Upper lobe of right lung (tissue), 1 donor: ENCODE data around the gene PTPRS. TPM values are rescaled to one million over a fixed set of nuclear protein-coding genes. Genes with fewer than 3 reads are reported as not detected.

Experiments used
- ATAC-seq: fragments of 200-7000 bp; cut with Tn5 transposase; one replicate; pipeline ENCODE4 v1.9.1; 2020; ENCODE audit warnings: mild to moderate bottlenecking, moderate library complexity
- DNase-seq: peaks from one replicate; pipeline ENCODE4 v3.0.0-alpha.2; 2020
- H3K27ac ChIP-seq: fragments of 200-600 bp; one replicate; pipeline ENCODE4 v1.8.0; 2022
- H3K27me3 ChIP-seq: fragments of 200-600 bp; one replicate; pipeline ENCODE4 v1.8.0; 2022; ENCODE audit warnings: mild to moderate bottlenecking
- H3K36me3 ChIP-seq: fragments of 200-600 bp; one replicate; pipeline ENCODE4 v1.8.0; 2022
- H3K4me1 ChIP-seq: fragments of 200-600 bp; one replicate; pipeline ENCODE4 v1.8.0; 2022
- H3K4me3 ChIP-seq: fragments of 200-600 bp; one replicate; pipeline ENCODE4 v1.8.0; 2022; ENCODE audit warnings: mild to moderate bottlenecking
- H3K9me3 ChIP-seq: fragments of 200-600 bp; one replicate; pipeline ENCODE4 v1.8.0; 2022
- CTCF ChIP-seq: fragments of 200-600 bp; IDR thresholded peaks from one replicate; pipeline ENCODE4 v1.8.0; 2022; ENCODE audit warnings: antibody characterized with exemption
- intact Hi-C: fragments of 100-400 bp; cut with DNase I; formaldehyde crosslinking; loops from one replicate; pipeline ENCODE4 v1.11.0; 2022
- total RNA-seq: library from RNA; stranded (reverse); fragmentation: NEBNext Ultra II Directional; extraction: Animal tissue kit (Norgen Biotek cat#: 25700); gene quantifications from one replicate; pipeline ENCODE4 v1.2.1, GENCODE V29; 2021
- donor health status: DM: no; HTN: yes; CAD: no; lungs with severe emphysema.

PTPRS gene
- total RNA-seq, 1 donor from 2014 or later, result 131 TPM

DNA sequence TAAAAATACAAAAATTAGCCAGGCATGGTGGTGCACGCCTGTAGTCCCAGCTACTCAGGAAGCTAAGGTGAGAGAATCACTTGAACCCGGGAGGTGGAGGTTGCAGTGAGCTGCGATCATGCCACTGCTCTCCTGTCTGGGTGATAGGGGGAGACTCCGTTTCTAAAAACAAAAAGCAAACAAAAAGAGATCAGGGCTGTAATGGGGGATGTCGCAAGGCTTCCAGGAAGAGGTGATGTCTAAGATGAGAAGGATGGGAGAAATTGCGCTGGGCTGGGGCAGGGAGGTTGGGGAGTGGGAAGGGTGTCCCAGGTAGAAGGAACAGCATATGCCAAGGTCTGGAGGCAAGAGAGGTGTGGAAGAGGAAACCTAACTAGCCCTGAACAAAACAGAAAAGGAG, 36.1 kb downstream of the PTPRS start:
- no peaks in the 10 kb centered on the region for H3K27me3 ChIP-seq
- H3K4me3 ChIP-seq, result no peak overlapping the region
- no peaks in the 10 kb centered on the region for H3K4me1 ChIP-seq
- no peak overlapping the region for H3K27ac ChIP-seq
- no peaks in the 10 kb centered on the region for H3K9me3 ChIP-seq
- no peaks in the 10 kb centered on the region for H3K36me3 ChIP-seq
- no peak for DNase-seq
- ATAC-seq, result no peak
- intact Hi-C loops, result no loop called here
- TF ChIP-seq CTCF, result no peak

DNA sequence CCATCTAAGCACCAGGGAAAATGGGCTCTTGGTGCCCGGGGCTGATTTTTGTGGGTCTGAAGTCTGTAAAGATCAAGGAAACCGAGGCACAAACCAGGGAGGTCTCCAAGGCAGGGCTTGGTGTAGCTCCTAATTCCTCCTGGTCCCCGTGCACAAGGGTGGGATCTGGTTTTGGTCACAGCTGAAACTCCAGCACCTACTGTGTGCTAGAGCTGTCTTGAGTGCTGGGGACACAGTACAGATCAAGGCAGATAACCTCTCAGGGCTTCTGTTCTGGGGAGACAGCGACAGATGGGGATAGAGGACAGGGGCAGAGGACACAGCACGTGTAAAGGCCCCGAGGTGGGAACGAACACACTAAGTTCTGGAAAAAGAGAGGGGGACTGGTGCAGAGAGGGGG, 37.4 kb downstream of the PTPRS start:
- Histone ChIP-seq H3K36me3 (no peaks in the 10 kb centered on the region), H3K27me3 (no peaks in the 10 kb centered on the region), H3K9me3 (no peaks in the 10 kb centered on the region), H3K27ac (no peak overlapping the region), H3K4me3 (no peak overlapping the region), H3K4me1 (no peaks in the 10 kb centered on the region)
- intact Hi-C loops, result no loop called here
- ATAC-seq (no peak), DNase-seq (no peak)
- no peak for TF ChIP-seq CTCF

- H3K27ac ChIP-seq, result no peak overlapping the region
- no peaks in the 10 kb centered on the region for H3K4me1 ChIP-seq
- H3K9me3 ChIP-seq, result no peaks in the 10 kb centered on the region
- H3K36me3 ChIP-seq, result no peaks in the 10 kb centered on the region
- intact Hi-C loops, result no loop called here
- no peak overlapping the region for H3K4me3 ChIP-seq
- ATAC-seq (no peak), DNase-seq (no peak)
- no peak for TF ChIP-seq CTCF
- no peaks in the 10 kb centered on the region for H3K27me3 ChIP-seq
These were observed 38.2 kb downstream of the PTPRS start for GRCh38 chr19:5302396-5302795.

DNA sequence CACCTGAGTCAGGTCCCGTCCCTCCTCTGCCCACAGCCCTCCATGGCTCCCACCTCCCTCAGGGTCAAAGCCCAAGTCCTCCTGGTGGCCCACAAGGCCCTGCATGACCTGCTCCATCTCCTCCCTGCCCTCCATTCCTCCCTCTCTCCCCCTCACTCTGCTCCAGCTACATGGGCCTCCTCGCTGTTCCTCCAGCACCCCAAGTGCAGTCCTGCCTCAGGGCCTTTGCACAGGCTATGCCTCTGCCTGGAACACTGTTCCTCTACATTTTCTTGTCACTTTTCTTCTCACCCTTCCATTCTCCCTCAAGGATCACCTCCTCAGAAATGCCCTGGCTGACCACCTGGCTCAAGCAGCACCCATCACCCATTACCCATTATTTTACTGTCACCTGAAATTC, 41.5 kb downstream of the PTPRS start:
- no peak for TF ChIP-seq CTCF
- Histone ChIP-seq H3K4me3 (no peak overlapping the region), H3K27me3 (no peaks in the 10 kb centered on the region), H3K4me1 (no peaks in the 10 kb centered on the region), H3K36me3 (no peaks in the 10 kb centered on the region), H3K27ac (no peak overlapping the region), H3K9me3 (no peaks in the 10 kb centered on the region)
- intact Hi-C loops, result no loop called here
- no peak for ATAC-seq
- no peak for DNase-seq

- TF ChIP-seq CTCF, result no peak
- DNase-seq (peak; percentile 92), ATAC-seq (peak; percentile 87)
- Histone ChIP-seq H3K36me3 (no peaks in the 10 kb centered on the region), H3K27ac (no peak overlapping the region), H3K27me3 (no peaks in the 10 kb centered on the region), H3K4me1 (no peaks in the 10 kb centered on the region), H3K9me3 (no peaks in the 10 kb centered on the region), H3K4me3 (no peak overlapping the region)
- intact Hi-C loops, result no loop called here
These were observed 42.1 kb downstream of the PTPRS start for GRCh38 chr19:5298471-5298901.

DNA sequence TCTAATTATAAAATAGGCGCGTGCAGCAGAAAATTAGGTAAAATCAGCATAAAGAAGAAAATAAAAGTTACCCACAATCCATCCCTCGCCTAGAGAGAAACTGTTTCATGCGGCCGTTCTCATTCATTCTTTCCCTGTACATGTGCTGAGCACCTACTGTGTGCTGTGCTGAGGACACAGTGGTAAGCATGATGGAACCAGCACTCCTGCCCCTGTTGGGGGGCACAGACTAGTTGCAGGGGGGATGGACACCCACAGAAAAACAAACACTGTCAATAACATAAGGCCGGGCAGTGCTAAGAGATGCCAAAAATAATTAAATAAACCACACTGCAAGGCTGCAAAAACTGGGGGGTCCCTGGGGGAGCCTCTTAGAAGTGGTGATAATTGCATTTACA, 43.3 kb downstream of the PTPRS start:
- no peak for TF ChIP-seq CTCF
- no peak overlapping the region for H3K27ac ChIP-seq
- intact Hi-C loops, result no loop called here

More for the DNA sequence above, 43.3 kb downstream of the PTPRS start:
- no peaks in the 10 kb centered on the region for H3K36me3 ChIP-seq
- H3K27me3 ChIP-seq, result peaks cover under 1% of the 10 kb centered on the region
- no peaks in the 10 kb centered on the region for H3K9me3 ChIP-seq
- ATAC-seq (no peak), DNase-seq (no peak)
- no peak overlapping the region for H3K4me3 ChIP-seq
- H3K4me1 ChIP-seq, result peaks cover 2% of the 10 kb centered on the region
